CD1c-positive myeloid dendritic cell (primary cell): Measurements from ENCODE around the gene VEGFB.

Experiments used
- DNase-seq: peaks from one replicate; pipeline ENCODE4 v3.0.0-alpha.2; 2016; ENCODE audit errors: extremely low spot score

The VEGFB gene

GRCh38 chr11:64230985-64231365 lies 3.4 kb upstream of the VEGFB start:
- peak; percentile 32 for DNase-seq

GRCh38 chr11:64231546-64231945 lies 2.8 kb upstream of the VEGFB start:
- no peak for DNase-seq

- DNase-seq: no peak
Measured at GRCh38 chr11:64232182-64232966, 2.0 kb upstream of the VEGFB start.

GRCh38 chr11:64232967-64233315 lies 1.4 kb upstream of the VEGFB start:
- no peak for DNase-seq

- peak; percentile 56 for DNase-seq
Measured at GRCh38 chr11:64234647-64235379, 429 bp downstream of the VEGFB start.

- DNase-seq: no peak
Measured at GRCh38 chr11:64235437-64236161, 1.2 kb downstream of the VEGFB start.

- no peak for DNase-seq
Measured at GRCh38 chr11:64237484-64237951, 3.1 kb downstream of the VEGFB start.

GRCh38 chr11:64238076-64238475 lies 3.7 kb downstream of the VEGFB start:
- no peak for DNase-seq

- peak; percentile 62 for DNase-seq
Measured at GRCh38 chr11:64238999-64239398, 4.6 kb downstream of the VEGFB start.

- peak; percentile 97 for DNase-seq
Measured at GRCh38 chr11:64239662-64240434, 5.5 kb downstream of the VEGFB start.

GRCh38 chr11:64240435-64241240 lies 6.3 kb downstream of the VEGFB start, which contains the start of gene FKBP2:
TSS of gene FKBP2 (plus strand) at chr11:64241095. CDS start at chr11:64242388, 1,293 bp downstream.
- DNase-seq: peak; percentile 99

GRCh38 chr11:64241241-64241490 lies 6.8 kb downstream of the VEGFB start:
- DNase-seq: peak; percentile 99

GRCh38 chr11:64241491-64242374 lies 7.3 kb downstream of the VEGFB start:
- peak; percentile 39 for DNase-seq

- no peak for DNase-seq
Measured at GRCh38 chr11:64243236-64243854, 9.0 kb downstream of the VEGFB start.

GRCh38 chr11:64244107-64244506 lies 9.7 kb downstream of the VEGFB start:
- no peak for DNase-seq

GRCh38 chr11:64244966-64245365 lies 10.6 kb downstream of the VEGFB start:
- no peak for DNase-seq

- DNase-seq: no peak
Measured at GRCh38 chr11:64245401-64245796, 11.0 kb downstream of the VEGFB start.

GRCh38 chr11:64245797-64246620 lies 11.6 kb downstream of the VEGFB start:
- DNase-seq: peak; percentile 73

GRCh38 chr11:64246621-64246870 lies 12.2 kb downstream of the VEGFB start:
- DNase-seq: peak; percentile 27
